ENCODE data around the gene C11orf52.

GRCh38 chr11:111933872-111934271 is 15.2 kb downstream of the C11orf52 start:
- no peak for TF ChIP-seq CTCF (IDR thresholded peaks at IDR 0.05; ENCODE audit: extremely low read depth in 1 of 2, insufficient read depth in 1 of 2, low read depth in 1 of 2, low read length in 2 of 2)
- TF ChIP-seq, protein P1, sequence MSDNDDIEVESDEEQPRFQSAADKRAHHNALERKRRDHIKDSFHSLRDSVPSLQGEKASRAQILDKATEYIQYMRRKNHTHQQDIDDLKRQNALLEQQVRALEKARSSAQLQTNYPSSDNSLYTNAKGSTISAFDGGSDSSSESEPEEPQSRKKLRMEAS (IDR thresholded peaks at IDR 0.05; ENCODE audit: insufficient read depth, insufficient read length) = no peak
